ENCODE data around the gene FGF14. TPM values are rescaled to one million over a fixed set of nuclear protein-coding genes. Genes with fewer than 3 reads are reported as not detected.
"Not testable (repeated sequence)": the region's sequence is repeated elsewhere in the genome, so short reads cannot be mapped to it uniquely, and the experiment has no call there.

The FGF14 gene
- total RNA-seq, 2 experiments from 2014 or later, result not detected

DNA sequence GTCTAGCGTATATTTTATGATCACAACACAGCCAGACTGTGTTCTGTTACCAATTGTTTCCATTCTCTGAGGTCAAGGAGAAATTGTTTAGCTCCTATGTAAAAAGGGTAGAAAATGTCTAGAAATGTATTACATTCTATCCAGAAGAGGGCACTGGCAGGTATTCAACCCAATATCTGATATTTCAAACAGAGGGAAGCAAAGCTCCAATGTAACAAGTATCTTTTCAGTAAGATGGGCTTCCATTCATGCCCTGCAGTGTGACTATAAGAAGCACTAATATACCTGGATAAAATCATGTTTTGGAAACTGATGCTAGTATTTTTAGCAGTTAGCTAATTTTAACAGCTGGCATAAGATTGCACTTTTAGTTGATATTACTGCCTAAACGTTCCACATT, 312.7 kb downstream of the FGF14 start:
- H3K4me3 Mint-ChIP-seq, result no peak overlapping the region

GRCh38 chr13:102073251-102073650, 328.6 kb downstream of the FGF14 start:
- no peak overlapping the region for H3K27ac Mint-ChIP-seq

More for the DNA sequence above, 312.7 kb downstream of the FGF14 start:
- no peak for DNase-seq
- Mint-ChIP-seq H3K27me3 (peaks cover 2% of the 10 kb centered on the region), H3K27ac (no peak overlapping the region), H3K4me1 (no peaks in the 10 kb centered on the region), H3K9me3 (no peaks in the 10 kb centered on the region), H3K36me3 (ENCODE audit: low read depth) (no peaks in the 10 kb centered on the region)
- CTCF ChIA-PET, result no interaction called here
- POLR2A ChIA-PET, result no interaction called here

DNA sequence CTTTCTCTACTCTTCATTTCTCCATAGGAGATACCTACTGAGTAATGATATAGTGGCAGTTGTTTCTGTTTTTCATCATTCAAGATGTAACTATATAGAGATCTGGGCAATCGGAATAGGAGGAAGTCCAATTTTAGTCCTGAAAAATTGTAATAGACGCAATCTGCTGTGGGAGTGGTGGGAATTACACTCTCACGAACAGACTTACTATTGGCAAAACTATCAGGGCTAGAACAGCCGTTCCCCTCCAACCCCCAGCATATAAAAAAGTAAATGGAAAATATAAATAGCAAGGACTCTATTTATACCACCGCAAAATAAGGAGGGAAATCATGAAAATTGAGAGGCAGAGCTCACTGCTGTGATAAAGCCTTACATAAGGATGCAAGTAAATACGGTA, 330.1 kb downstream of the FGF14 start:
- Mint-ChIP-seq H3K27ac (no peak overlapping the region), H3K9me3 (no peaks in the 10 kb centered on the region), H3K27me3 (no peaks in the 10 kb centered on the region), H3K4me3 (no peak overlapping the region), H3K36me3 (ENCODE audit: low read depth) (no peaks in the 10 kb centered on the region), H3K4me1 (no peaks in the 10 kb centered on the region)
- ChIA-PET POLR2A (no interaction called here), CTCF (no interaction called here)
- no peak for DNase-seq

More at GRCh38 chr13:102073251-102073650, 328.6 kb downstream of the FGF14 start:
- H3K27me3 Mint-ChIP-seq, result no peaks in the 10 kb centered on the region
- POLR2A ChIA-PET, result no interaction called here
- no peak for DNase-seq
- no peaks in the 10 kb centered on the region for H3K9me3 Mint-ChIP-seq
- H3K36me3 Mint-ChIP-seq (ENCODE audit: low read depth), result no peaks in the 10 kb centered on the region
- no peak overlapping the region for H3K4me3 Mint-ChIP-seq
- no peaks in the 10 kb centered on the region for H3K4me1 Mint-ChIP-seq
- CTCF ChIA-PET, result no interaction called here

DNA sequence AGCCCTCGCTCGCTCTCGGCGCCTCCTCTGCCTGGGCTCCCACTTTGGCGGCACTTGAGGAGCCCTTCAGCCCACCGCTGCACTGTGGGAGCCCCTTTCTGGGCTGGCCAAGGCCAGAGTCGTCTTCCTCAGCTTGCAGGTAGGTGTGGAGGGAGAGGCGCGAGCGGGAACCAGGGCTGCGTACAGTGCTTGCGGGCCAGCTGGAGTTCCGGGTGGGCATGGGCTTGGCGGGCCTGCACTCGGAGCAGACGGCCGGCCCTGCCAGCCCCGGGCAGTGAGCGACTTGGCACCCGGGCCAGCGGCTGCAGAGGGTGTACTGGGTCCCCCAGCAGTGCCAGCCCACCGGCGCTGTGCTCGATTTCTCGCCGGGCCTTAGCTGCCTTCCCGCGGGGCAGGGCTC, 333.5 kb downstream of the FGF14 start:
- H3K9me3 Mint-ChIP-seq; H3K4me3 Mint-ChIP-seq; CTCF ChIA-PET; H3K27me3 Mint-ChIP-seq; H3K36me3 Mint-ChIP-seq (ENCODE audit: low read depth); POLR2A ChIA-PET; H3K4me1 Mint-ChIP-seq; H3K27ac Mint-ChIP-seq; DNase-seq: not testable (repeated sequence)

- no peaks in the 10 kb centered on the region for H3K36me3 Mint-ChIP-seq (ENCODE audit: low read depth)
- H3K4me3 Mint-ChIP-seq, result no peak overlapping the region
- ChIA-PET CTCF (no interaction called here), POLR2A (no interaction called here)
- no peaks in the 10 kb centered on the region for H3K27me3 Mint-ChIP-seq
- H3K4me1 Mint-ChIP-seq, result no peaks in the 10 kb centered on the region
- H3K27ac Mint-ChIP-seq, result no peak overlapping the region
- no peak for DNase-seq
- H3K9me3 Mint-ChIP-seq, result peaks cover 6% of the 10 kb centered on the region
Observed at GRCh38 chr13:102055090-102055779, 346.6 kb downstream of the FGF14 start.

GRCh38 chr13:102049853-102050252, 352.0 kb downstream of the FGF14 start:
- H3K27me3 Mint-ChIP-seq, result no peaks in the 10 kb centered on the region
- H3K4me3 Mint-ChIP-seq, result no peak overlapping the region
- ChIA-PET CTCF (no interaction called here), POLR2A (no interaction called here)
- no peaks in the 10 kb centered on the region for H3K4me1 Mint-ChIP-seq
- DNase-seq, result no peak
- H3K27ac Mint-ChIP-seq, result no peak overlapping the region
- H3K36me3 Mint-ChIP-seq (ENCODE audit: low read depth), result no peaks in the 10 kb centered on the region
- H3K9me3 Mint-ChIP-seq, result peaks cover 12% of the 10 kb centered on the region

DNA sequence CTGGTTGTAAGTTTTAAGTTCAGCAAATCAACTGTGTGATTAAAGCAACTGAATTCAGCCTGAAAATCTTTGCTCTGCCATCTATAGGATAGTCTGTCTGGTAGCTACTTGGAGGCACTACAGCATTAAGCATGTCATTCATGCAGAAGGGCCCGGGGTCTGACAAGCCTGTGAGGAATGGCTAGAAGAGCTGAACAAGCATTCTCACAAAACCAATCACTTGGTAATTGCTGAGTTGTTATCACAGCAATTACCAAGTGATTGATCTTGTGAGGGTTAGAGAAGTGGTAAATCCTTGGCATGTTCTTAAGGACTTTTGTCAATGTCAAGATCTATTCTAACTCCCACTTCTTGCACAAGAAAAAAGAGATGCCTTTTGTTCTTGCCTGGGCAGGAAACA, 356.1 kb downstream of the FGF14 start:
- no peak for DNase-seq
- peaks cover 8% of the 10 kb centered on the region for H3K9me3 Mint-ChIP-seq
- H3K4me1 Mint-ChIP-seq, result no peaks in the 10 kb centered on the region
- no peaks in the 10 kb centered on the region for H3K27me3 Mint-ChIP-seq
- CTCF ChIA-PET, result no interaction called here
- no peak overlapping the region for H3K27ac Mint-ChIP-seq
- POLR2A ChIA-PET, result no interaction called here
- H3K4me3 Mint-ChIP-seq, result no peak overlapping the region
- no peaks in the 10 kb centered on the region for H3K36me3 Mint-ChIP-seq (ENCODE audit: low read depth)

GRCh38 chr13:102042746-102043145, 359.1 kb downstream of the FGF14 start:
- no peaks in the 10 kb centered on the region for H3K27me3 Mint-ChIP-seq
- ChIA-PET CTCF (no interaction called here), POLR2A (no interaction called here)
- H3K4me1 Mint-ChIP-seq, result no peaks in the 10 kb centered on the region
- H3K9me3 Mint-ChIP-seq, result no peaks in the 10 kb centered on the region
- DNase-seq, result no peak
- no peak overlapping the region for H3K27ac Mint-ChIP-seq
- no peak overlapping the region for H3K4me3 Mint-ChIP-seq
- no peaks in the 10 kb centered on the region for H3K36me3 Mint-ChIP-seq (ENCODE audit: low read depth)

- H3K9me3 Mint-ChIP-seq, result no peaks in the 10 kb centered on the region
- H3K4me3 Mint-ChIP-seq, result no peak overlapping the region
- no peak overlapping the region for H3K27ac Mint-ChIP-seq
- ChIA-PET POLR2A (no interaction called here), CTCF (no interaction called here)
- no peak for DNase-seq
- H3K27me3 Mint-ChIP-seq, result no peaks in the 10 kb centered on the region
- H3K36me3 Mint-ChIP-seq (ENCODE audit: low read depth), result no peaks in the 10 kb centered on the region
- no peaks in the 10 kb centered on the region for H3K4me1 Mint-ChIP-seq
Observed at GRCh38 chr13:102041544-102041943, 360.3 kb downstream of the FGF14 start.

- Mint-ChIP-seq H3K36me3 (ENCODE audit: low read depth) (no peaks in the 10 kb centered on the region), H3K9me3 (no peaks in the 10 kb centered on the region), H3K4me1 (no peaks in the 10 kb centered on the region), H3K27me3 (no peaks in the 10 kb centered on the region), H3K4me3 (no peak overlapping the region), H3K27ac (no peak overlapping the region)
- no peak for DNase-seq
- CTCF ChIA-PET, result no interaction called here
- POLR2A ChIA-PET, result no interaction called here
Observed at GRCh38 chr13:102040812-102041211, 361.0 kb downstream of the FGF14 start.

GRCh38 chr13:102039264-102039663, 362.6 kb downstream of the FGF14 start:
- DNase-seq, result no peak
- ChIA-PET POLR2A (interaction anchor here (0.9 kb wide), 1 partner anchor 10 kb away, joined by 3 read pairs; no protein-coding TSS in a partner anchor), CTCF (no interaction called here)
- no peak overlapping the region for H3K27ac Mint-ChIP-seq
- no peaks in the 10 kb centered on the region for H3K4me1 Mint-ChIP-seq
- H3K4me3 Mint-ChIP-seq, result no peak overlapping the region
- H3K9me3 Mint-ChIP-seq, result no peaks in the 10 kb centered on the region
- H3K27me3 Mint-ChIP-seq, result no peaks in the 10 kb centered on the region
- no peaks in the 10 kb centered on the region for H3K36me3 Mint-ChIP-seq (ENCODE audit: low read depth)

GRCh38 chr13:102038787-102039186, 363.1 kb downstream of the FGF14 start:
- Mint-ChIP-seq H3K4me3 (no peak overlapping the region), H3K4me1 (no peaks in the 10 kb centered on the region), H3K27me3 (no peaks in the 10 kb centered on the region), H3K27ac (no peak overlapping the region), H3K9me3 (no peaks in the 10 kb centered on the region), H3K36me3 (ENCODE audit: low read depth) (no peaks in the 10 kb centered on the region)
- ChIA-PET POLR2A (interaction anchor here (0.9 kb wide), 1 partner anchor 10 kb away, joined by 3 read pairs; no protein-coding TSS in a partner anchor), CTCF (no interaction called here)
- DNase-seq, result no peak

DNA sequence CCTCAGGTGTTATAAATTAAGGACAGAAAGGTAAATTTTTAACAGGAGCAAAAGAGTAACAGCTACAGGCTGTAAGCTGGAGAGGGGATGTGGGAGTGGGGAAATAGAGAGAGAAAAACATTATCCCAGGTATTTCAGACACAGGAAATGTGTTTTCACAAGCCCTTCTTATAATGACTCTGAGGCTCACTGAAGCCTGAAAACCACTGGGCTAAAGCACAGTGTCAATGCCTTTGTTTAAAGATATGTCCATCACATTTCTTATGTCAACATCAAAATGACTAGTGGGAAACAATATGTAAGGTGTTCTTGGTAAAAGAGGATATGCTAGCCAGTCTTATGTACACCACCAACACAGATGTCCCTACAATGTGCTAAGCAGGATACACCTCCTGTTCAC, 365.9 kb downstream of the FGF14 start:
- Mint-ChIP-seq H3K9me3 (no peaks in the 10 kb centered on the region), H3K27ac (no peak overlapping the region), H3K4me3 (no peak overlapping the region), H3K4me1 (no peaks in the 10 kb centered on the region), H3K27me3 (no peaks in the 10 kb centered on the region), H3K36me3 (ENCODE audit: low read depth) (no peaks in the 10 kb centered on the region)
- ChIA-PET POLR2A (no interaction called here), CTCF (no interaction called here)
- no peak for DNase-seq

DNA sequence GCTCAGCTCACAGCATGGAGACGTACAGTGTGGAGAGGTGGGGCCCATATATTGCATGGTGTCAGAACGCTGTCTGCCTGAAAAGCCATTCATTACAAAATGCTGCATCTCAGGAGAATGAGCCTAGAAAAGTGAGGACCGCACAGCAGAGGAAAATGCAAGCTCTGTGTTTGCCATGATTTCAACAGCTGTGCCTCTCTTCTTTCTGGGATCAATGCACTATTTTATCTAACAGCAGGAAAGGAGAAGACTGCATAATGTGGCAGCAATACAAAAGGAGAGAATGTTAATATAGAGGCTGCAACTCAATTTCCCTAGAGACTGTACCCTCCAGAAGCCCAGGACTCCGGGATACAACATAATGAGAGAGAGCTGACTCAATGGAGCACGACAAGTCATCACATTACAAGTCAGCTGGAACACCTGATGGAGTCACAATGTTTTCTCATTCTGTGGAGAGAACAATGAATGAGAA, 368.0 kb downstream of the FGF14 start:
- no peaks in the 10 kb centered on the region for H3K27me3 Mint-ChIP-seq
- no peaks in the 10 kb centered on the region for H3K9me3 Mint-ChIP-seq
- H3K36me3 Mint-ChIP-seq (ENCODE audit: low read depth), result no peaks in the 10 kb centered on the region
- H3K4me3 Mint-ChIP-seq, result no peak overlapping the region
- ChIA-PET CTCF (no interaction called here), POLR2A (no interaction called here)
- H3K4me1 Mint-ChIP-seq, result no peaks in the 10 kb centered on the region
- DNase-seq, result no peak
- no peak overlapping the region for H3K27ac Mint-ChIP-seq

Measured in activated CD4-positive, alpha-beta memory T cell treated with anti-CD3 and anti-CD28 coated beads, Interleukin-2, amount 10 ng/mL, durations not matched to agents 7 days and 5 days (primary cell).